Body of pancreas (tissue), 4 donors: ENCODE measurements around the gene EFCAB6. TPM values are rescaled to one million over a fixed set of nuclear protein-coding genes. Genes with fewer than 3 reads are reported as not detected.

Experiments
- ATAC-seq: fragments of 150-250 bp; one replicate; pipeline ENCODE4 v1.9.1; 2016
- DNase-seq, 4 donors: peaks; one replicate each; pipeline ENCODE4 v3.0.0-alpha.2; 2019
- H3K27ac ChIP-seq, 4 donors: fragments of 200-600 bp; sonication (generic); 1 replicate in 3 of 4; 2 replicates in 1 of 4; pipeline versions ENCODE4 v1.5.1 to v1.6.1; 2016 to 2019; ENCODE audit warnings: mild to moderate bottlenecking in 1 of 4, mixed read lengths in 1 of 4, moderate library complexity in 1 of 4
- H3K27me3 ChIP-seq, 2 donors: fragments of 200-600 bp; sonication (generic); one replicate each; pipeline ENCODE4 v1.6.0; 2016; ENCODE audit warnings: mild to moderate bottlenecking in 1 of 2
- H3K36me3 ChIP-seq, 2 donors: fragments of 200-600 bp; sonication (generic); replicated peaks in 1 of 2; 2 replicates each; pipeline ENCODE4 v1.5.1; 2016; ENCODE audit warnings: low read depth in 2 of 2; ENCODE audit not compliant: insufficient read depth in 1 of 2
- H3K4me1 ChIP-seq: fragments of 200-600 bp; sonication (generic); one replicate; pipeline ENCODE4 v1.6.0; 2016
- H3K4me3 ChIP-seq, 2 donors: fragments of 200-600 bp; sonication (generic); 1 replicate in 1 of 2; 2 replicates in 1 of 2; pipeline ENCODE4 v1.5.1; 2016 to 2019
- H3K9me3 ChIP-seq, 3 donors: fragments of 200-600 bp; sonication (generic); 1 replicate in 2 of 3; 2 replicates in 1 of 3; pipeline ENCODE4 v1.5.1; 2016
- CTCF ChIP-seq, 7 experiments: fragments of 450-650 bp in 4 of 7; fragments of 200-600 bp in 3 of 7; sonication (generic) in 3 of 7; IDR thresholded peaks; one replicate each; pipeline ENCODE4 v1.5.1; 2016 to 2019; ENCODE audit warnings: antibody characterized with exemption in 7 of 7
- POLR2A ChIP-seq, 3 donors: fragments of 450-650 bp; IDR thresholded peaks; one replicate each; pipeline ENCODE4 v1.6.1; 2016; ENCODE audit warnings: antibody characterized with exemption in 3 of 3, mild to moderate bottlenecking in 2 of 3
- WGBS, 2 donors: methylation state at CpG; one replicate each; pipeline ENCODE4 v1.1.5; 2017; 5-methylcytosine and 5-hydroxymethylcytosine counted together
- intact Hi-C: fragments of 100-400 bp; cut with DNase I; formaldehyde crosslinking; loops from one replicate; pipeline ENCODE4 v1.15.1; 2023
- total RNA-seq, 2 donors: library from RNA; depleted of rRNA; stranded (reverse); fragments of >200 nt; gene quantifications; one replicate each; pipeline ENCODE4 v1.1.0, GENCODE V29; 2016

Gene EFCAB6
- total RNA-seq, 2 donors from 2014 or later, result 4.0 to 4.4 TPM

- Histone ChIP-seq H3K36me3 (no peaks in the 10 kb centered on the region), H3K4me1 (no peaks in the 10 kb centered on the region), H3K9me3 (no peaks in the 10 kb centered on the region), H3K4me3 (no peak overlapping the region), H3K27me3 (no peaks in the 10 kb centered on the region), H3K27ac (no peak overlapping the region)
- TF ChIP-seq CTCF (IDR thresholded peaks at IDR 0.05) (no peak), POLR2A (IDR thresholded peaks at IDR 0.05) (no peak)
- 76 to 89% methylated on average over 6 of the region's 6 CpGs for WGBS, 2 donors
- ATAC-seq, result no peak
- no peak for DNase-seq
- intact Hi-C loops, result no loop called here
Observed at GRCh38 chr22:43541022-43541421, 271.1 kb downstream of the EFCAB6 start.

- intact Hi-C loops, result no loop called here
- ATAC-seq, result no peak
Observed at GRCh38 chr22:43540529-43540923, 271.6 kb downstream of the EFCAB6 start.

GRCh38 chr22:43539572-43540528, 272.3 kb downstream of the EFCAB6 start:
- WGBS, 2 donors, result 83 to 84% methylated on average over 22 to 29 of the region's 31 CpGs
- Histone ChIP-seq H3K27ac (no peak overlapping the region), H3K36me3 (no peaks in the 10 kb centered on the region), H3K9me3 (no peaks in the 10 kb centered on the region), H3K27me3 (no peaks in the 10 kb centered on the region), H3K4me1 (no peaks in the 10 kb centered on the region), H3K4me3 (no peak overlapping the region)
- no peak for TF ChIP-seq CTCF (IDR thresholded peaks at IDR 0.05)
- TF ChIP-seq POLR2A (IDR thresholded peaks at IDR 0.05), result no peak
- DNase-seq (no peak), ATAC-seq (no peak)
- intact Hi-C loops, result no loop called here

More at GRCh38 chr22:43540529-43540923, 271.6 kb downstream of the EFCAB6 start:
- H3K4me3 ChIP-seq, result no peak overlapping the region
- no peaks in the 10 kb centered on the region for H3K27me3 ChIP-seq
- no peaks in the 10 kb centered on the region for H3K9me3 ChIP-seq
- no peak for DNase-seq
- no peaks in the 10 kb centered on the region for H3K36me3 ChIP-seq
- H3K27ac ChIP-seq, result no peak overlapping the region
- WGBS, 2 donors, result 62 to 75% methylated on average over 4 of the region's 4 CpGs
- H3K4me1 ChIP-seq, result no peaks in the 10 kb centered on the region
- TF ChIP-seq CTCF (IDR thresholded peaks at IDR 0.05) (no peak), POLR2A (IDR thresholded peaks at IDR 0.05) (no peak)

GRCh38 chr22:43537019-43537585, 275.0 kb downstream of the EFCAB6 start:
- 93% methylated on average over 14 of the region's 14 CpGs for WGBS, 2 donors
- ATAC-seq, result no peak

More at GRCh38 chr22:43537019-43537585, 275.0 kb downstream of the EFCAB6 start:
- Histone ChIP-seq H3K27ac (no peak overlapping the region), H3K36me3 (no peaks in the 10 kb centered on the region), H3K4me3 (no peak overlapping the region), H3K9me3 (no peaks in the 10 kb centered on the region), H3K4me1 (no peaks in the 10 kb centered on the region), H3K27me3 (no peaks in the 10 kb centered on the region)
- intact Hi-C loops, result no loop called here
- no peak for TF ChIP-seq CTCF (IDR thresholded peaks at IDR 0.05)
- no peak for TF ChIP-seq POLR2A (IDR thresholded peaks at IDR 0.05)
- no peak for DNase-seq
